ENCODE data around the gene SIAH3.

SIAH3 gene

GRCh38 chr13:45828256-45828968, 23.1 kb downstream of the SIAH3 start:
- no peak overlapping the region for H3K4me3 ChIP-seq (ENCODE audit: low read length)
- DNase-seq (ENCODE audit: low read depth, low spot score) = no peak

GRCh38 chr13:45827318-45827717, 24.2 kb downstream of the SIAH3 start:
- no peak overlapping the region for H3K4me3 ChIP-seq (ENCODE audit: low read length)
- DNase-seq (ENCODE audit: low read depth, low spot score) = no peak

DNA sequence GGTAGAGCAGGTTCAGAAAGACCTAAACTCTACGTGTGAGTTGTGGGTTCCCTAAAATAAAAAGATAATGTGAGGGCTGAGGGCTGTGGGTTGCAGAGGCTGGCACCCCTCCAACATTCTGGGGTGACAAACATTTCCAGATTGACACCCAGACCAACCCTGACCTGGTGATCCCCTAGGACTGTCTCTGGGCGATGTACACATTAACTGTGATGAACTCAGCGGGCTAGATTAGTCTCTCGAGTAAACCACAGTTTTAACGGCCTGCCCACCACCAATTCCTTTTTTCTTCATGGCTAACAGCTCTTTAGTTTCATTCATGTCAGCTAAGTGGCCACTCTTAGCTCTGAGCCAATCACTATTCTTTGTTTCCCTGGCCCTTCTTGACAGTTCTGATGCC, 24.8 kb downstream of the SIAH3 start:
- DNase-seq (ENCODE audit: low read depth, low spot score) = no peak
- no peak overlapping the region for H3K4me3 ChIP-seq (ENCODE audit: low read length)

DNA sequence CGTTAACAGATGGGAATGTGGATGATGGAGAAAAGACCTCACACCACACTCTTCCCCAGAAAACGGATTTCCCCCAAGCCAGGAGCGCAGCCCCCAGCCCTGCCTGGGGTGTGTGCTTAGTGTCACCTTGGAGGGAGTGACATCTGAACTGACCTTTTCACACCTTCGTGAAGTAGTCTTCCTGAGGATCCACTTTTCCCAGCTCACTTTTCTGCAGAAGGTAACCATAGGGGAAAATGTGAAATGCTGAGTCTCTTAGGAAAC, 26.2 kb downstream of the SIAH3 start:
- no peak overlapping the region for H3K4me3 ChIP-seq (ENCODE audit: low read length)
- DNase-seq (ENCODE audit: low read depth, low spot score) = no peak

GRCh38 chr13:45823583-45823982, 28.0 kb downstream of the SIAH3 start:
- DNase-seq (ENCODE audit: low read depth, low spot score) = no peak
- no peak overlapping the region for H3K4me3 ChIP-seq (ENCODE audit: low read length)

- DNase-seq (ENCODE audit: low read depth, low spot score) = no peak
- H3K4me3 ChIP-seq (ENCODE audit: low read length) = no peak overlapping the region
Observed at GRCh38 chr13:45821811-45822210, 29.7 kb downstream of the SIAH3 start.

GRCh38 chr13:45820106-45820838, 31.3 kb downstream of the SIAH3 start:
- H3K4me3 ChIP-seq (ENCODE audit: low read length) = no peak overlapping the region
- no peak for DNase-seq (ENCODE audit: low read depth, low spot score)

DNA sequence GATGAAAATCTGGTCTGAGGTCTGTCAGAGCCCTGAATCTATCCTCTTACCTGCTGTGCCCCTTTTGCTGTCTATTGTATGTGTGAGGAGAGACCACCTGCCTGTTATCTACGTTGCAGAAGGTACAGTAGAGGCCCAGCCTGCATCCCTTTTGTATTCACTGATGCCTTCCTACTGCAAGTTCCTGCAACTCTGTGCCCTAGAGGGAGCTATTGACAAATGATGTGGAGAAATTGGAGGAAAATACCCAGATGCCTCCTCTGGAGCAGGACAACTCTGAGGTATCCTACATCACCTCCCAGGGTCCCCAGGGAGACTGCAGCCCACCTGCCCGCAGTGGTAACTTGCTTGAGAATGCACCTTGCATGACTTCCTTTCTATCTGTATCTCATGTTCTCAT, 33.7 kb downstream of the SIAH3 start:
- no peak overlapping the region for H3K4me3 ChIP-seq (ENCODE audit: low read length)
- no peak for DNase-seq (ENCODE audit: low read depth, low spot score)

DNA sequence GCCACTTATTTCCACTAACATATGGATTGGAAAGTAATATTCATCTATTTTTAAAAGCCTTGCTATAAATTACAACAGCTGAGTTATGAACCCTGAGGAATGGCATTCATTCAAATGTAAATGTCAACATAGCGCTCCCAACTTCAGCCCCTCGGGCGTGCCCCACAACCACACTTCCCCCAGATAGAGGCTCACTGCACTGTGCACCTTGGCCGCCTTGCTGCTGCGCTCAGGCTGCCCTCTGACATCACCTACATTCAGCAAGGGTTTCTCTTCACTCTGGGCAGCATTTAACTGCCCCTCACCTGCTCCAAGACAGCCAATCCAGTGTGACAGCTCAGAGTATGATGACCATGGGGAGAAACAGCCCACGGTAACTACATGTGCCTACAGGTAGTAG, 35.1 kb downstream of the SIAH3 start:
- H3K4me3 ChIP-seq (ENCODE audit: low read length) = no peak overlapping the region
- no peak for DNase-seq (ENCODE audit: low read depth, low spot score)

GRCh38 chr13:45812695-45813372, 38.7 kb downstream of the SIAH3 start:
- no peak for DNase-seq (ENCODE audit: low read depth, low spot score)
- H3K4me3 ChIP-seq (ENCODE audit: low read length) = no peak overlapping the region

GRCh38 chr13:45811891-45812694, 39.5 kb downstream of the SIAH3 start:
- H3K4me3 ChIP-seq (ENCODE audit: low read length) = no peak overlapping the region
- no peak for DNase-seq (ENCODE audit: low read depth, low spot score)

DNA sequence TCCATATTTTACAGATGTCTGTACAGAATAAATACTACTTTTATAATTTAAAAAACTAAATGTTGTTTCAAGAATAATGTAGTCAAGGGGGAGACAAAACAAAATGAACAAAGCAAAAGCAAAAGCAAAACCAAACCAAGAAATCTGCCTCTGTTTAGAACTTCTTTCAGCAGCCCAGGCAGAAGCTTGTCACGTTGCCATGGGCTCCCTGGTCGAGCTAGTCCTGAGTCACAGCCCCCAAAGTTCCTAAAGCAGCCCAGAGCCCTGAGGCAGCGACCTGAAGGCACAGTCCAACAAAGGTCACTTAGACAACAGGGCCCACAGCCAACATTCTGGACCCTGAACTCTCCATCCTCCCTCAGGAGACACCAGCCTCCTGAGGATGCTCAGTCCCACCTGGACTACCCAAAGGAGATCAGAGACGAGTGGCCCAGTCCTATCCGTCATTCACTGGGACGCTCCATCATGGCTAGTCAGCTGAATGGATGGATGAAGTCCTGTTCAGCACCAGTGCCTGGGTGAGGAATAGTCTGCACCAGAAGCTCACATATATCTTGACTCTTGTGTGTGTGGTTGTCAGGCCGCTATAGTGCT, 41.7 kb downstream of the SIAH3 start:
- H3K4me3 ChIP-seq (ENCODE audit: low read length) = no peak overlapping the region
- DNase-seq (ENCODE audit: low read depth, low spot score) = no peak

GRCh38 chr13:45808925-45809324, 42.6 kb downstream of the SIAH3 start:
- DNase-seq (ENCODE audit: low read depth, low spot score) = no peak
- H3K4me3 ChIP-seq (ENCODE audit: low read length) = no peak overlapping the region

- peak; percentile 2 for DNase-seq (ENCODE audit: low read depth, low spot score)
- H3K4me3 ChIP-seq (ENCODE audit: low read length) = no peak overlapping the region
Observed at GRCh38 chr13:45807520-45808099, 43.9 kb downstream of the SIAH3 start.

DNA sequence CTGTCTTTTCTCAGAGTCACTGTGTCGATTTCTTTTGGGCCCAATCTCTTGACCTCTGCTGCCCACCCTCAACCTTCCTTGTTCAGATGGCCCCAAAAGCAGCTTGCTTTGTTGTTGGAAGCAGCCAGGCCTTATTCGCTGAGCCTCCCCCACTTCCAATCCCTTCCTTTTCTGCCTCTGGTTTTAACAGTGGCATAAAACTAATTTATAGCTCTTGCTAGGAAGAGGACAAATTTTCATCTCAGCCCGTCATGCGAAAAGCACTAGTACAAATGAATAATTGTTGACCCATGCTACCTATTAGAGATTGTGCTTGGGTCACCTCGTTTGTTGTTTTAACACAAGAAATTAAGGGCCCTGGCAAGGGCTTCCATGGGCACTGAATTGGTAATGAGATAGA, 51.1 kb downstream of the SIAH3 start:
- no peak for DNase-seq (ENCODE audit: low read depth, low spot score)
- no peak overlapping the region for H3K4me3 ChIP-seq (ENCODE audit: low read length)

DNA sequence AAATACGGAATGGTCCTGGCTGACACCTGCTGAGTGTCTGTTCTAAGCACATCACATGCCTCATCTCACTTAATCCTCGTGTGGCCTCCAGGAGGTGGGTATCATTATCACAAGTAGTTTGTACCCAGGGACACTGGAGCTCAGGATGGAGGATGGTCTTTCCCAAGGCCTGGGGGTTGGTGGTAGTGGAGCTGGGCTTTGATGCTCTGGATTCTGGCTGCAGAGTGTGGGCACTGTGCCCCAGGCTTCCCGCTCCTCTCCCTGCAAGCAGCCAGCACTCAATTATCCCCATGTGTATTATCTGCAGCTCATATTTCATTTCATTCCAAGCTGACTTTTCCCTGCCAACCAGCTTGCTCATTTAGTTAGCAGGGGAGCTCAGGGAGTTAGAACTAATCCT, 52.1 kb downstream of the SIAH3 start:
- DNase-seq (ENCODE audit: low read depth, low spot score) = no peak
- no peak overlapping the region for H3K4me3 ChIP-seq (ENCODE audit: low read length)

DNA sequence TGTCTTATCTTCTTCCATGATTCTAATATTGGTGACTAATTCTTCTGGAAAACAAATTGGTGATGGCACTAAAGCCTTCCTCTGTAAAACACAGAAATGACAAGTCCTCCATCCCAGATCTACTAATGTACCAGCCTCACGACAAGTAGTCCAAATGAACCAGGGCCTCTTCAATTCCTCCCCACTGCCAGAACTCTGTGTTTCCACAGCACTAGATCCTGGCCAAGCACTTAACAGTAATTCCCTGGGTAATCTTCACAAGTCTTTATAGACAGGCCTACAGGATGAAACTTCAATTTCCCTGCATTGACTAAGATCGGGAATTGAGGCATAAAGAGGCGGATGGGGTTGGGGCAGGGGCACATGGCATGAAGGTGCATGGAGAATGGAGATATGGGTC, 52.7 kb downstream of the SIAH3 start:
- no peak for DNase-seq (ENCODE audit: low read depth, low spot score)

DNA sequence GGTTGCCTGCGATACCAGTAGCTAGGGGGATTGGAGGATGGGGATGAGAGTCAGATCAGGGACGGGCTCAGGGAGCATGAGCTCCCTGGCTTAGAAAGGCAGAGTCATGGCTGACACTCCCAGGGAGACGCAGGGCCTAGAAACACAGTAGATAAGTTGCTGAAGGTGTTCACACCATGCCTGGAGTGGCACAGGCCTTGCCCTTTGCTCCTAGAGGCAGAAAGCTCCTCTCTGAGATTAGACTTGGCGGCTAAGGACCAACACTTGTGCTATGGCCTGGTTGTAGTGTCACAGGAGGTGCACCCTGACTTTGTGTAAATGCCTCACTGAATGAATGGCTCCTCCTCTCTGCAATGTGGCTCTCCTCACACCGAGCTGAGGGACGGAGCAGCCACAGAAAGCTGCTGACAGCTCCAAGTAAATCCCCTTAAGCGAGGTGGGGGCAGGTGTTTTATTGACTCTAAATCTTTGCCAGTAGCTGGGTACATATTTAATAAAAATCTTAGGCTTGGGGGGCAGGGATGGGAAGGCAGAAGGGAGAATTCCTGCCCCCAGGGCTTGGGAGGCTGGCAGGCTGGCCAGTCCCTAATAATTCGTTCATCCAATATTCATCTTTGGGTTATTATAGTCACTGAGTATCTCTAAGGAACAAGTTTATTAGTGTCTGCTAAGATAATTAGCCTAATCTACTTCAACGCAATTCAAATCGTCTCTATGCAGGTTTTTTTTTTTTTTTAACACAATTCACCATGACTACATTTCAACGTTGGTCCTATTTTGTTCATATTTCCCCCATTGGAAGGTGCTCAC, 54.9 kb downstream of the SIAH3 start:
- DNase-seq (ENCODE audit: low read depth, low spot score) = no peak
- H3K4me3 ChIP-seq (ENCODE audit: low read length) = no peak overlapping the region

More for the DNA sequence above, 52.7 kb downstream of the SIAH3 start:
- H3K4me3 ChIP-seq (ENCODE audit: low read length) = no peak overlapping the region
